Epithelial cell of proximal tubule (primary cell): ENCODE results near the gene MINK1. TPM values are rescaled to one million over a fixed set of nuclear protein-coding genes. Genes with fewer than 3 reads are reported as not detected.
A peak's percentile ranks its signal among the peaks of the same experiment; 100 is the strongest.

Experiments
- DNase-seq: peaks from one replicate; pipeline ENCODE4 v3.0.0-alpha.2; 2011; ENCODE audit warnings: low read depth
- H3K4me3 ChIP-seq: 2 replicates; pipeline ENCODE4 v1.5.1; 2011; ENCODE audit warnings: low read depth, mild to moderate bottlenecking, low read length
- total RNA-seq: library from RNA; depleted of rRNA; stranded (reverse); fragments of >200 nt; gene quantifications from 2 replicates; pipeline ENCODE4 v1.2.3, GENCODE V29; 2015
- TF ChIP-seq, protein P1 (sequence below): conservative IDR thresholded peaks from 2 replicates; pipeline ENCODE4 v1.5.1; 2012; ENCODE audit warnings: low read depth, mild to moderate bottlenecking, low read length

Gene MINK1
- 20.5 and 39.9 TPM in 2 replicates for total RNA-seq

DNA sequence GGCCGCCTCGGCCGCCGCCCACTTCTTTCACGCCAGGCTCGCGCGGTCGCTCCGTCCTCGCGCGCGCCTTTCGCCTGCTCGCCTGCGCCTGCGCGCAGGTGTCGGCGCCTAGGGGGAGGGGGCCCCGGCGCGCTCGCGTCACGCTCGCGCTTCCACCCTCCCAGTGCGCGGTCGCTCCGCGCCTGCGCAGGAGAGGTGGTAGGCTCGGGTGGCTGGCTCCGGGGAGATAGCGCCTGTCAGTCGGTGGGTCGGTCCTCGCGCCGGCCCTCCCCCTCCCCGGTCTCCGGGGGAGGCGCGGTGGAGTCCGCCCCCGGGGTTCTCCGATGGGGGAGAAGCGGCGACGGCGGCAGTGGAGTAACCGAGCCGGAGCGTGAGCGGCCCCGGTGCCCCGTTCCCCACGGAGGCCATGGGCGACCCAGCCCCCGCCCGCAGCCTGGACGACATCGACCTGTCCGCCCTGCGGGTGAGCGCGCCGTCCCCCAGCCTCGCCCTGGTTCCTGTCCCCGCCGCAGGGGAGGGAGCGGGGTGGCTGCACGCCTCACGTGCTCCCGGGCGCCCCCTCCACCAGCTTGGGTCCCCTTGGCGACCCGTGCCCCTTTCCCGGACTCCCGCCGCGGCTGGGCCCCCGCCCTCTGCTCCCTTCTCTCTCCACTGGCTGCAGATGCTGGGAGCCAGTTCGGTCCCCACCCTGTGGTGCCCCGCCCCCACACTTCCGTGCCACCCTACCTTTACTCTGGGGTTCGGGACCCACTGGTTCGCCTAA is at the start of gene MINK1:
Gene MINK1, plus strand, starts transcription at position 163 of the 763 bp plus-strand sequence. Its CDS starts 244 bp downstream, at position 407.
- no peak for DNase-seq
- peak within 1 kb of the TSS; percentile 93 for H3K4me3 ChIP-seq
- TF ChIP-seq, protein P1, sequence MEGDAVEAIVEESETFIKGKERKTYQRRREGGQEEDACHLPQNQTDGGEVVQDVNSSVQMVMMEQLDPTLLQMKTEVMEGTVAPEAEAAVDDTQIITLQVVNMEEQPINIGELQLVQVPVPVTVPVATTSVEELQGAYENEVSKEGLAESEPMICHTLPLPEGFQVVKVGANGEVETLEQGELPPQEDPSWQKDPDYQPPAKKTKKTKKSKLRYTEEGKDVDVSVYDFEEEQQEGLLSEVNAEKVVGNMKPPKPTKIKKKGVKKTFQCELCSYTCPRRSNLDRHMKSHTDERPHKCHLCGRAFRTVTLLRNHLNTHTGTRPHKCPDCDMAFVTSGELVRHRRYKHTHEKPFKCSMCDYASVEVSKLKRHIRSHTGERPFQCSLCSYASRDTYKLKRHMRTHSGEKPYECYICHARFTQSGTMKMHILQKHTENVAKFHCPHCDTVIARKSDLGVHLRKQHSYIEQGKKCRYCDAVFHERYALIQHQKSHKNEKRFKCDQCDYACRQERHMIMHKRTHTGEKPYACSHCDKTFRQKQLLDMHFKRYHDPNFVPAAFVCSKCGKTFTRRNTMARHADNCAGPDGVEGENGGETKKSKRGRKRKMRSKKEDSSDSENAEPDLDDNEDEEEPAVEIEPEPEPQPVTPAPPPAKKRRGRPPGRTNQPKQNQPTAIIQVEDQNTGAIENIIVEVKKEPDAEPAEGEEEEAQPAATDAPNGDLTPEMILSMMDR: no peak

DNA sequence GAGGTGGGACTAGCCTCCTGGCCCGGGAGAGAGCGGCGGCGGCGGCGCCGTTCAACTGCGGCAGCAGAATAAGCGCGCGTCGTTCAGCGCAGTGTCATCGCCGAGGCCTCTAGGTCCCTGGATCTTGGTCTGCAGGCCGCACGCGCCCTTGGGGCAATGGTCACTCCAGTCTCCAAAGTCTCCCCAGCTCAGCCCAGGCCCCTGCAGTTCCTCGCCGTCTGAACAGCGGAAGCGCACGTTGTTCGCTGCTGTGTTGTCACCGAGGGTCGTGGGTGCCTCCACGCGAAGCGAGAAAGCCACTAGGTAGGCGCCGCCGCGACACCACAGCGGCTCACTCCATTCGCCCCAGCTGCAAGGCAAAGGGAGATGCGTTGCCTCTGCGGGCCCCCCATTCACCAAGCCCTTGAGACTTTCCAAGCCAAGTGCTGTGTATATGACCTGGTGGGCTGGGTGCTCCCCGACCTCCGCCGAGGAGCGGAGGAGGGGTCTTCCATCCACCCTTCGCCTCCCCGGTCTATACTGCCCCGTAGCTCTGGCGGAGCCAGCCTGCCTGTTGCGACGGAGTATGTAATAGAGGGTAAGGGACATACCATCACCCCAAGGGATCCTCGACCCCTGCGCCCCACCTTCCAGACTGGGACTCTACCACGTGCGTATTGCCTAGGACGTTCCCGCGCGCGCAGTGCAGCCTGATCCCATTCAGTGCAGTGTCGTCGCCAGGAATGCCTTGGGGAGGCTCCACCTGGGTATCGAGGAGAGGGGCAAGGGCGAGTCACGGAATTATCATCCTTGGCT is 47.6 kb upstream of the MINK1 start:
- DNase-seq: no peak
- TF ChIP-seq, protein P1: no peak
- H3K4me3 ChIP-seq: no peak overlapping the region

DNA sequence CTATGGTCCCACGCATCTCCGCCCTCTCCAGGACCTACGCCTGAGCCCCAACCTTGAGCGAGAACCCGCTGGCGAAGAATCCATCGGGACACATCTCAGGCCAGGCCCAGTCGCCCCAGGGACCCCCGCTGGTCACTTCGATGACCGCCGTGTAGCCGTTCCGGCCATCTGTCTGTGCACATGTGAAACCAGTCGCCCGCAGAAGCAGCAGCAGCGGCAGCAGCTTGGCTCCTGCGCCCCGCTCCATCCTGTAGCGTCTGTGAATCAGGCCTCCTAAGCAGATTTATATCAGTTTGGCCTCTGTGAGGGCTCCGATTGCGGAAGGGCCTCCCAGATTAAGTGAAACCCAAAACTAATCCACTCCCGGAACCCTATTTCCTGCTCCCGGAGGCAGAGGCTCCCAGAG is 47.0 kb upstream of the MINK1 start, which contains the start of gene VMO1:
Gene VMO1, minus strand, starts transcription at position 259 of the 406 bp plus-strand sequence. Its CDS starts 12 bp downstream, at position 247.
- TF ChIP-seq, protein P1: no peak
- H3K4me3 ChIP-seq: no peak within 1 kb of the TSS
- DNase-seq: no peak

DNA sequence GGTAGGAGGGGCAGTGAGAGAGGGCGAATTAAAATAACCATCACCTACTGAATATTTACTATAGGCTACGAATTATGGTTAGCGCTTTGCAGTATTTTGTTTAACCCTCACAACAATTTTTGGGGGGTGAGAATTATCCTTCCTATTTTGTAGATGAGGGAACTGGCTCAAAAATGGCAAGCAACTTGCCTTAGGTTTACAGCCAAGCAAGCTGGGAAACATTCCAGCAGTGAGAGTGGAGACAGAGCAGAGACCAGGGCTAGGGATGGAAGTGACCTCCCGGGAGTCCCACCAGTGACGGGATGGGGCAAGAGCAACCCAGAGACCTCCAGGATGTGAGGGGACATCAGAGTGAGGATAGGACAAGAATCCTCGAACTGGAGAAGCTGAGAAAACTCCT is 46.6 kb upstream of the MINK1 start:
- TF ChIP-seq, protein P1: no peak
- H3K4me3 ChIP-seq: no peak overlapping the region
- no peak for DNase-seq

- no peak for DNase-seq
- H3K4me3 ChIP-seq: peak overlapping the region; percentile 65
- TF ChIP-seq, protein P1: no peak
These were observed 44.9 kb upstream of the MINK1 start for GRCh38 chr17:4788159-4788806.

- H3K4me3 ChIP-seq: peak within 1 kb of the TSS; percentile 65
- TF ChIP-seq, protein P1: no peak
- DNase-seq: no peak
These were observed 44.1 kb upstream of the MINK1 start, which contains the start of gene GLTPD2 for GRCh38 chr17:4788807-4789700. Gene GLTPD2, plus strand, starts transcription at chr17:4788964. Its CDS starts 48 bp downstream, at chr17:4789012.
